Glutamatergic neuron (in vitro differentiated cells): Measurements from ENCODE around the gene RAPGEF2. TPM values are rescaled to one million over a fixed set of nuclear protein-coding genes. Genes with fewer than 3 reads are reported as not detected.

Experiments
- DNase-seq: peaks from one replicate; pipeline ENCODE4 v3.0.0; 2022
- H3K27ac Mint-ChIP-seq: one replicate; pipeline ENCODE4 v1.8.0; 2020; ENCODE audit warnings: mild to moderate bottlenecking, mixed read lengths, inconsistent platforms; ENCODE audit not compliant: unreplicated experiment
- H3K27me3 Mint-ChIP-seq: one replicate; pipeline ENCODE4 v1.8.0; 2020; ENCODE audit warnings: mild to moderate bottlenecking, moderate library complexity, mixed read lengths, inconsistent platforms; ENCODE audit not compliant: unreplicated experiment
- H3K36me3 Mint-ChIP-seq: one replicate; pipeline ENCODE4 v1.8.0; 2020; ENCODE audit warnings: mild to moderate bottlenecking, mixed read lengths, inconsistent platforms; ENCODE audit not compliant: unreplicated experiment
- H3K4me1 Mint-ChIP-seq: one replicate; pipeline ENCODE4 v1.8.0; 2020; ENCODE audit warnings: mild to moderate bottlenecking, low read depth, mixed read lengths, inconsistent platforms; ENCODE audit not compliant: unreplicated experiment
- H3K4me3 Mint-ChIP-seq: one replicate; pipeline ENCODE4 v1.8.0; 2020; ENCODE audit warnings: mild to moderate bottlenecking, mixed read lengths, inconsistent platforms; ENCODE audit not compliant: unreplicated experiment
- H3K9me3 Mint-ChIP-seq: one replicate; pipeline ENCODE4 v1.8.0; 2020; ENCODE audit warnings: mild to moderate bottlenecking, moderate library complexity, mixed read lengths, inconsistent platforms; ENCODE audit not compliant: unreplicated experiment
- CTCF ChIP-seq: fragments of 200-600 bp; sonication (generic); IDR thresholded peaks from one replicate; pipeline ENCODE4 v1.5.0; 2021; ENCODE audit not compliant: partially characterized antibody, unreplicated experiment
- total RNA-seq: library from RNA; stranded (reverse); fragmentation: NEBNext Ultra II Directional; extraction: Animal tissue kit (Norgen Biotek cat#: 25700); gene quantifications from one replicate; pipeline ENCODE4 v1.2.1, GENCODE V29; 2021; ENCODE audit not compliant: unreplicated experiment

RAPGEF2 gene
- total RNA-seq, 1 donor from 2014 or later: 58.4 TPM

- no peak overlapping the region for H3K27ac Mint-ChIP-seq
- no peak for DNase-seq
- H3K27me3 Mint-ChIP-seq: no peaks in the 10 kb centered on the region
- no peak for TF ChIP-seq CTCF
- no peak overlapping the region for H3K4me3 Mint-ChIP-seq
- H3K36me3 Mint-ChIP-seq: no peaks in the 10 kb centered on the region
- H3K9me3 Mint-ChIP-seq: peaks cover 5% of the 10 kb centered on the region
- peaks cover 11% of the 10 kb centered on the region for H3K4me1 Mint-ChIP-seq
These were observed 59.7 kb downstream of the RAPGEF2 start for GRCh38 chr4:159162576-159162975.

- no peak for TF ChIP-seq CTCF
These were observed 60.6 kb downstream of the RAPGEF2 start for GRCh38 chr4:159163521-159163920.

GRCh38 chr4:159169404-159170302, 66.8 kb downstream of the RAPGEF2 start:
- no peak for TF ChIP-seq CTCF
- no peaks in the 10 kb centered on the region for H3K27me3 Mint-ChIP-seq
- H3K4me1 Mint-ChIP-seq: peaks cover 11% of the 10 kb centered on the region
- H3K36me3 Mint-ChIP-seq: no peaks in the 10 kb centered on the region
- no peak for DNase-seq
- no peak overlapping the region for H3K27ac Mint-ChIP-seq
- peaks cover 3% of the 10 kb centered on the region for H3K9me3 Mint-ChIP-seq
- H3K4me3 Mint-ChIP-seq: no peak overlapping the region

More at GRCh38 chr4:159163521-159163920, 60.6 kb downstream of the RAPGEF2 start:
- Mint-ChIP-seq H3K36me3 (no peaks in the 10 kb centered on the region), H3K9me3 (peaks cover 3% of the 10 kb centered on the region), H3K27me3 (no peaks in the 10 kb centered on the region), H3K27ac (no peak overlapping the region), H3K4me1 (peaks cover 11% of the 10 kb centered on the region), H3K4me3 (no peak overlapping the region)
- no peak for DNase-seq

- H3K27me3 Mint-ChIP-seq: no peaks in the 10 kb centered on the region
- H3K27ac Mint-ChIP-seq: no peak overlapping the region
- H3K36me3 Mint-ChIP-seq: no peaks in the 10 kb centered on the region
- no peak for TF ChIP-seq CTCF
- H3K9me3 Mint-ChIP-seq: peaks cover 6% of the 10 kb centered on the region
- DNase-seq: no peak
- H3K4me1 Mint-ChIP-seq: peaks cover 22% of the 10 kb centered on the region
- no peak overlapping the region for H3K4me3 Mint-ChIP-seq
These were observed 68.4 kb downstream of the RAPGEF2 start for GRCh38 chr4:159171287-159171686.

- Mint-ChIP-seq H3K4me1 (peaks cover 22% of the 10 kb centered on the region), H3K27me3 (no peaks in the 10 kb centered on the region), H3K9me3 (peaks cover 2% of the 10 kb centered on the region), H3K36me3 (no peaks in the 10 kb centered on the region), H3K27ac (no peak overlapping the region), H3K4me3 (no peak overlapping the region)
- no peak for DNase-seq
- no peak for TF ChIP-seq CTCF
These were observed 71.0 kb downstream of the RAPGEF2 start for GRCh38 chr4:159173886-159174285.
